Measurements from ENCODE around the gene EXOSC3.
A peak's percentile ranks its signal among the peaks of the same experiment; 100 is the strongest.

- TF ChIP-seq HNRNPLL (IDR thresholded peaks at IDR 0.05; ENCODE audit: low read depth, low read length, poor library complexity, severe bottlenecking) (peak; percentile 87), MAX (IDR thresholded peaks at IDR 0.05) (peak; percentile 88), CTCF (CRISPR knock-in tag; IDR thresholded peaks at IDR 0.05) (peak; percentile 59), ZNF747 (CRISPR knock-in tag; IDR thresholded peaks at IDR 0.05; ENCODE audit: borderline replicate concordance) (peak; percentile 98)
Observed at GRCh38 chr9:37784616-37785483, at the start of gene EXOSC3.
